GM18867 (cell line): ENCODE data around the gene APOC1.
A peak's percentile ranks its signal among the peaks of the same experiment; 100 is the strongest.
"Not testable (repeated sequence)": the region's sequence is repeated elsewhere in the genome, so short reads cannot be mapped to it uniquely, and the experiment has no call there.

Experiments
- ATAC-seq: cut with Tn5 transposase; IDR thresholded peaks from one replicate; pipeline ENCODE4 v1.9.1; 2021; ENCODE audit warnings: mild to moderate bottlenecking, moderate library complexity; ENCODE audit not compliant: unreplicated experiment

The APOC1 gene

DNA sequence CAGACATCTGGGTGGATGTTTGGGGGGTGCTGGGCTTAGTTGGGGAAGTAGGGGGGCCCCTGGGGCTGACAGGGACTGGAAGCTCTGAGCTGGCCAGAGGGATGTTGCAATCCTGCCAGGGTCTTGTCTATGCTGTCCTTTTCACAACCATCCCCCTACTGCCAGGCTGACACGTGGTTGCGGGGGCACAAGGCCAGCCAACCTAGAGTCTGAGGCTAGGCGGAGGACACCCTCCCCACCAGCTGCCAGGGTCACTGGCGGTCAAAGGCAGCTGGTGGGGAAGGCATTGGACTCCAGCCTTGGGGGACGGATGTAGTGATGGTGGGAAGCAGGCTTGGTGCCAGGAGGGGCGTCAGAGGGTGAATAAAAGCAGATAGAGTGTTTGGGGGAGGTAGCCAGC is 1.6 kb upstream of the APOC1 start:
- ATAC-seq: no peak

DNA sequence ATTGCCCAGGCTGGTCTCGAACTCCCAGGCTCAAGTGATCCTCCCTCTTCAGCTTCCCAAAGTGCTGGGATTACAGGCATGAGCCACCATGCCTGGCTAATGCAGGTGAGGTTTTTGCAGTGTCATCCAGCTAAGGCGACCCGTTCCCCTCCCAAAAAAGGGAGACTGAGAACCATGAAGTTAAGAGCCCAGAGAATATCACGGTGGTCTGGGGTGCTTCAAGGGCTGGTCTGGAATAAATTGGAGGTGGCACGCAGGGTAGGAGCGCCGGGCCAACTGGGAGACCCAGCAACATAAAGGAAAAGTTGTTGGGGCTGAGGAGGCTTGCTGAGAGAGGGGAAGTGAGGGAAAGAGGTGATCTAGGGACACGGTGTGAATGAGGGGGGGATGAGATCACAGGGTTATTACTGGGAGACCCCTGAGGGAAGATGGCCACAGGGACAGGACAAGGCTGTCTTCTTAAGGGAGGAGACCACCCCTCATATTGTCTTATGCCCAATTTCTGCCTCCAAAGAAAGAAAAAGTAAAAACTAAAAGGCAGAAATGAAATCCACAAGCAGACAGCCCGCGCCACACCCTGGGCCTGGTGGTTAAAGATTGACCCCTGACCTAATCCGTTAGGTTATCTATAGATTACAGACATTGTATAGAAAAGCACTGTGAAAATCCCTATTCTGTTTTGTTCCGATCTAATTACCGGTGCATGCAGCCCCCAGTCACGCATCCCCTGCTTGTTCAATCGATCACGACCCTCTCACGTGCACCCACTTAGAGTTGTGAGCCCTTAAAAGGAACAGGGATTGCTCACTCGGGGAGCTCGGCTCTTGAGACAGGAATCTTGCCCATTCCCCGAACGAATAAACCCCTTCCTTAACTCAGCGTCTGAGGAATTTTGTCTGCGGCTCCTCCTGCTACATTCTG is 636 bp upstream of the APOC1 start:
- not testable (repeated sequence) for ATAC-seq

DNA sequence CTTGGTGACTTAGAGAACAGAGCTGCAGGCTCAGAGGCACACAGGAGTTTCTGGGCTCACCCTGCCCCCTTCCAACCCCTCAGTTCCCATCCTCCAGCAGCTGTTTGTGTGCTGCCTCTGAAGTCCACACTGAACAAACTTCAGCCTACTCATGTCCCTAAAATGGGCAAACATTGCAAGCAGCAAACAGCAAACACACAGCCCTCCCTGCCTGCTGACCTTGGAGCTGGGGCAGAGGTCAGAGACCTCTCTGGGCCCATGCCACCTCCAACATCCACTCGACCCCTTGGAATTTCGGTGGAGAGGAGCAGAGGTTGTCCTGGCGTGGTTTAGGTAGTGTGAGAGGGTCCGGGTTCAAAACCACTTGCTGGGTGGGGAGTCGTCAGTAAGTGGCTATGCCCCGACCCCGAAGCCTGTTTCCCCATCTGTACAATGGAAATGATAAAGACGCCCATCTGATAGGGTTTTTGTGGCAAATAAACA is 9.9 kb downstream of the APOC1 start:
- ATAC-seq: no peak

DNA sequence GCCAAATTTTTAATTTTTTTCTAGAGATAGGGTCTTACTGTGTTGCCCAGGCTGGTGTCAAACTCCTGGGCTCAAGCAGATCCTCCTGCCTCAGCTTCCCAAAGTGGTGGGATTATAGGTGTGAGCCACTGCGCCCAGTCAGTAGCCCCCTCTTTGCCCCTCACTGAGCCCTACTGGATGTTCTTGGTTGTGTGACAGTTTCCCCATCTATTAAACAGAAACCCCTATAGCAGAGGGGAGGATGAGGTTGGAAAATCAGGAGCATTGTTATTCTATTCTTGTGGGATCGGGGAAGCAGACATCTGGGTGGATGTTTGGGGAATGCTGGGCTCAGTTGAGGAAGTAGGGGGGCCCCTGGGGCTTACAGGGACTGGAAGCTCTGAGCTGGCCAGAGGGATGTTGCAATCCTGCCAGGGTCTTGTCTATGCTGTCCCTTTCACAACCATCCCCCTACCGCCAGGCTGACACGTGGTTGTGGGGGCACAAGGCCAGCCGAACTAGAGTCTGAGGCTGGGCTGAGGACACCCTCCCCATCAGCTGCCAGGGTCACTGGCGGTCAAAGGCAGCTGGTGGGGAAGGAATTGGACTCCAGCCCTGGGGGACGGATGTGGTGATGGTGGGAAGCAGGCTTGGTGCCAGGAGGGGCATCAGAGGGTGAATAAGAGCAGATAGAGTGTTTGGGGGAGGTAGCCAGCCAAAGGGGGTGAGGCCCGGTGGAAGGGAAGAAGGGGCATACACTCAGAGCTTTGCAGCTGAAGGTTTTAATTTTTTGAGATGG is 10.9 kb downstream of the APOC1 start:
- ATAC-seq: no peak

DNA sequence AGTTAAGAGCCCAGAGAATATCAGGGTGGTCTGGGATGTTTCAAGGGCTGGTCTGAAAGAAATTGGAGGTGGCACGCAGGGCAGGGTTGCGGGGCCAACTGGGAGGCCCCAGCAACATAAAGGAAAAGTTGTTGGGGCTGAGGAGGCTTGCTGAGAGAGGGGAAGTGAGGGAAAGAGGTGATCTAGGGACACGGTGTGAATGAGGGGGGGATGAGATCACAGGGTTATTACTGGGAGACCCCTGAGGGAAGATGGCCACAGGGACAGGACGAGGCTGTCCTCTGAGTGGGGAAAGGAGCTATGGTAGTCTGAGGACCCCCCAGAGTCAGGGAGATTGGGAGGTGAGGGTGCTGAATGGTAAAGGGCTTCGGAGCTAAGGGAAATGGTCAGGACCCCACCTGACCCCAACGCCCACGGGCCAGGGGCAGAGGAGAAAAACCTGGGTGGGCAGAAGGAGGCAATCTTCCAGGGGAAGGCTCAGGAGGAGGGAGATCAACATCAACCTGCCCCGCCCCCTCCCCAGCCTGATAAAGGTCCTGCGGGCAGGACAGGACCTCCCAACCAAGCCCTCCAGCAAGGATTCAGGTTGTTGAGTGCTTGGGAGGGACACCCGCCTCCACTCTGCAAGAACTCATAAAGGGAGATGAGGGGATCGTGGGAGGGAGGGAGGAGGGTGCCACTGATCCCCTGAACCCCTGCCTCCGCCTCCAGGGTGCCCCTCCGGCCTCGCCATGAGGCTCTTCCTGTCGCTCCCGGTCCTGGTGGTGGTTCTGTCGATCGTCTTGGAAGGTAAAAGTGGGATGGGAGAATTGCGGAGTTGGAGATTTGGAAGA is 12.1 kb downstream of the APOC1 start:
- ATAC-seq: not testable (repeated sequence)

DNA sequence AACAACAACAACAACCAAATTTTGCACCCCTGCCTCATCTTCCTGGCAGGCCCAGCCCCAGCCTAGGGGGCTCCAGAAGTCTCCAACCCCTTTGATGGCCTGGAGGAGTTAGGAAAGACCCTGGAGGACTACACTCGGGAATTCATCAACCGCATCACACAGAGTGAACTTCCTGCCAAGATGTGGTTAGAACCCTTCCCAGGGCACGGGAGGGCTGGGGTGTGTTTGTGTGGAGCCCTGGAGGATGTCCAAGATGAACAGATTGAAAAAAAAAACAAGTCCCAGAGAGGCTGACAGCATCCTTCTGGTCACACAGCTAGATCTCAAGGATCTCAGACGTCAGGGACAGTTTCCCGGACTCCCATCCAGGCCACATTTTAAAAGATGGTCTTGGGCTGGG is 13.3 kb downstream of the APOC1 start:
- no peak for ATAC-seq

DNA sequence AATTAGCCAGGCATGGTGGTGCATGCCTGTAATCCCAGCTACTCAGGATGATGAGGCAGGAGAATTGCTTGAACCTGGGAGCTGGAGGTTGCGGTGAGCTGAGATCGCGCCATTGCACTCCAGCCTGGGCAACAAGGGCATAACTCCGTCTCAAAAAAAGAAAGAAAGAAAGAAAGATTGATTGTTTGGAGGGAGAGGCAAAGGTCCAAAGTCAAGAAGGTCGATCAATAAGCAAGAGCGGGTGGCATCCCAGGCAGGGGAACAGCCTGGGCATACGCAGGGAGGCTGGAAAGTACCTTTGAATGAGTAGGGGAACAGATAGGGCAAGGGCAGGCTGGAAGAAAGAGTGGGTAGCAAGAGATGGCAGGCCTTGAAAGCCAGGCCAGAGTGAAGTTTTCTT is 15.7 kb downstream of the APOC1 start:
- ATAC-seq: no peak

DNA sequence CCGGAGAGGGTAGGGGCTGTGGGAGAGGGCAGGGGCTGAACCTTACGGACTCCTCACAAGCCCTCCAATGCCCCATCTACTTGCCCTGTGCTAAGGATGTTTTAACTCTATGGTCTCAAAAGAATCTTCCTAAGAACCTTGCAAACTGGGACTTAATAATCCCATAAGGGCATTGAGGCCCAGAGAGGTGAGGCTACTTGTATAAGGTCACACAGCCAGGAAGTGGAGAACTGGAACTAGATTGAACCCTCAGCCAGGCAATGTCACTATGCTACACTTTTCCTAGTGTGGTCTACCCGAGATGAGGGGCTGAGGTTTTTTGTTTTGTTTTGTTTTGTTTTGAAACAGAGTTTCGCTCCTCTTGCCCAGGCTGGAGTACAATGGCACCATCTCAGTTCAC is 17.1 kb downstream of the APOC1 start:
- no peak for ATAC-seq

DNA sequence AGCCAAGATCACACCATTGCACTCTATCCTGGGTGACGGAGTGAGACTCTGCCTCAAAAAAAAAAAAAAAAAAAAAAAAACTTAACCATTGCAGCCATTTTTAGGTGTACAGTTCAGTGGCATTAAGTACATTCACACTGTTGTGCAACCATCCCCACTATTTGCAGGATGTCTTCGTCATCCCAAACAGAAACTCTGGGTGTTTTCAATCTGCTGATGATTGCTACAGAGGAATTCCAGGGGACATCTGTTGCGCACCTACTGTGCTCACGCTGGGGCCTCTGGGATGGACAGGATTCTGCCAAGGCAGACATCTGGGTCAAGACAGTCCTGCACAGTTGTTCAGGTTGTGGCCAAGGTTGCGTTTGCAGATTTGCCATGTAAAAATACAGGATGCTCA is 25.3 kb downstream of the APOC1 start:
- no peak for ATAC-seq

DNA sequence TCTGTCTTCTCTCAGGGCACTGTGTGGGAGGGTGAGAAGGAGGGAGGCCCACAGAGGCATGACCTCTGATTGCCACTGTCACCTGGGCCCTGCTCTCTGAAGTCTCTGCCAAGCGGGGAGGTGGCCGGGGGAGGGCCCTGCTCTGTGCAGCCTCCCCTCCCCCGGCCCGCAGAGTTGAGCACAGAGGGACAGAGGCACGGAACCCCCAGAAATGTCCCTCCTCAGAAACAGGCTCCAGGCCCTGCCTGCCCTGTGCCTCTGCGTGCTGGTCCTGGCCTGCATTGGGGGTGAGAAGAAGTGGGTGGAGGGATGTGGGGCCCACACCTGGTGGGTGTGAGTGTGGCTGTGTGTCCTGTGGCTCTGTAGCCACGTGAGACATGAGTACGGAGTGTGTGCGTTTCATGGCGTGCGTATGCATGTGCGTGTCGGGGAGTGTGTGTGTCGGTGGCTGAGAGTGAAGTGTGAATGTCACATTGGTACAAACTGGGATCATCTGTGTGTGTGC is 27.7 kb downstream of the APOC1 start, which contains the start of gene APOC4:
APOC4 (plus strand) TSS at position 171 of the 505 bp plus-strand sequence; CDS start at position 212, 41 bp downstream.
- no peak for ATAC-seq

DNA sequence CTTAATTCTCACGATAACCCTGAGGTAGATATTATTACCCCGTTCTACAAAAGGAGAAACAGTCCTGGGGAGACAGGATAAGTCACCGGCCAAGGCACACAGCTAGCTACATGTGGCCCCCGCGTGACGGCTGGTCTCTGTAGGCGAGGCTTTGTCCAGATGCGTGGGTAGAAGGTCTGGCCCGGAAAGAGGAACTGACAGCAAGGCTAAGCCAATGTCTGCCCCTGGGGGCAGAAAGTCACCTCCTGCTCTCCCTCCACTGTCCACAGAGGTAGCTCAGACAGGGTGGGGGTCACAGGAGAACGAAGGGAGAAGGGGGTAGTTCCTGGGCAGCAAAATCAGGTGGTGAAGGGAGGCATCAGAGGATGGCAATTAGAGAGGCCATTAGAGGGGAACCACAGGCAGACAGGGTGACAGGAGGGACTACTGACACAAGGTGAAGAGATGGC is 29.4 kb downstream of the APOC1 start:
- ATAC-seq: peak; percentile 74

DNA sequence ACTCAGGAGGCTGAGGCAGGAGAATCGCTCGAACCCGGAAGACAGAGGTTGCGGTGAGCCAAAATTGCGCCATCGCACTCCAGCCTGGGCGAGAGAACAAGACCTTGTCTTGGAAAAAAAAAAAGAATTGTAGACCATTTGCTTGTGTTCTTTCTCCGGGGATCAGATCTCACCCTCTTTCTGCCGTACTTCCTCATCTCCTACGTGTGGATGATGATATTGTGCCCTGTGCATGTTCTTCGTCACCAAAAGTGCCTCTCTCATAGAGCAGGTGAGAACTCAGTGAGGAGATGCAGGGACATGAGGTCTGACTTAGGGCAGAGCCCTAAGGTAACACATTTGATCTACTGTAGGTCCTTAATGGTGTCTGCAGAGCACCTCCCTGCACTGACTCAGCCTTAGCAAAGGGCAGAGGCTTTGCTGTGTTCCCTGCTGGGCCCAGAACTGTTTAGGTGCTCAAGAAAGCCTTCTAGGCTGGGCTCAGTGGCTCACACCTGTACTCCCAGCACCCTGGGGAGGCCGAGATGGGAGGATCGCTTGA is 32.7 kb downstream of the APOC1 start:
- no peak for ATAC-seq

DNA sequence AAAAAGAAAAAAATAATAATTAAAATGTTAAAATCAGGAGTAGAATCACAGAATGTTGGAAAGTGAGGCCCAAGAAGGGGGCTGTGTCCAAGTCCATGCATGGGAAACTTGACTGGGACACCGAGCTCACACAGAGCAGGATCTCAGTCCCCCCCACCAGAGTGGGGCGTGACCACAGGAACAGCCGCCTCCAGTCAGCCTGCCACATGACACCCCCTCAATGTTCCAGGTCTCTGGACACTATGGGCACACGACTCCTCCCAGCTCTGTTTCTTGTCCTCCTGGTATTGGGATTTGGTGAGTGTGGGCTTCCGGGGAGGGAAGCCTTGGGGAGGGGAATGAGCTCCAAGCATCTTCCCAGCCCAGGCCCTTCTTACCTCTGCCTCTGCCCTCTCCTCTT is 33.8 kb downstream of the APOC1 start:
- ATAC-seq: no peak

DNA sequence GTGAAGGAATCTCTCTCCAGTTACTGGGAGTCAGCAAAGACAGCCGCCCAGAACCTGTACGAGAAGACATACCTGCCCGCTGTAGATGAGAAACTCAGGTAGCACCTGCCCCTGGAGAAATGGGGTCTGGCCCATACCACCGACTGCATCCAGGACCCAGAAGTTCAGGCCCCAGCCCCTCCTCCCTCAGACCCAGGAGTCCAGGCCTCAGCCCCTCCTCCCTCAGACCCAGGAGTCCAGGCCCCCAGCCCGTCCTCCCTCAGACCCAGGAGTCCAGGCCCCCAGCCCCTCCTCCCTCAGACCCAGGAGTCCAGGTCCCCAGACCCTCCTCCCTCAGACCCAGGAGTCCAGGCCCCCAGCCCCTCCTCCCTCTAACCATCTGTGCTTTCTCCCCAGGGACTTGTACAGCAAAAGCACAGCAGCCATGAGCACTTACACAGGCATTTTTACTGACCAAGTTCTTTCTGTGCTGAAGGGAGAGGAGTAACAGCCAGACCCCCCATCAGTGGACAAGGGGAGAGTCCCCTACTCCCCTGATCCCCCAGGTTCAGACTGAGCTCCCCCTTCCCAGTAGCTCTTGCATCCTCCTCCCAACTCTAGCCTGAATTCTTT is 34.5 kb downstream of the APOC1 start:
- no peak for ATAC-seq

DNA sequence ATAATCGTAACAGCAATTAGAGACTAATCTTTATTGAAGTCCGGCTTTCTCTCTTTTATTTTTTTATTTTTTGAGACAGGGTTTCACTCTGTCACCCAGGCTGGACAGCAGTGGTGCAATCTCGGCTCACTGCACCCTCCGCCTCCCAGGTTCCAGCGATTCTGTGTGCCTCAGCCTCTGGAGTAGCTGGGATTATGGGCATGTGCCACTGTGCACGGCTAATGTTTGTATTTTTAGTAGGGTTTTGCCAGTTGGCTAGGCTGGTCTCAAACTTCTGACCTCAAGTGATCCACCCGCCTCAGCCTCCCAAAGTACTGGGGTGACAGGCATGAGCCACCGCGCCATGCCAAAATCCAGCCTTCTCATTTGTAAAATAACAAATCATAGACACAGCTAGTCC is 35.1 kb downstream of the APOC1 start:
- no peak for ATAC-seq

DNA sequence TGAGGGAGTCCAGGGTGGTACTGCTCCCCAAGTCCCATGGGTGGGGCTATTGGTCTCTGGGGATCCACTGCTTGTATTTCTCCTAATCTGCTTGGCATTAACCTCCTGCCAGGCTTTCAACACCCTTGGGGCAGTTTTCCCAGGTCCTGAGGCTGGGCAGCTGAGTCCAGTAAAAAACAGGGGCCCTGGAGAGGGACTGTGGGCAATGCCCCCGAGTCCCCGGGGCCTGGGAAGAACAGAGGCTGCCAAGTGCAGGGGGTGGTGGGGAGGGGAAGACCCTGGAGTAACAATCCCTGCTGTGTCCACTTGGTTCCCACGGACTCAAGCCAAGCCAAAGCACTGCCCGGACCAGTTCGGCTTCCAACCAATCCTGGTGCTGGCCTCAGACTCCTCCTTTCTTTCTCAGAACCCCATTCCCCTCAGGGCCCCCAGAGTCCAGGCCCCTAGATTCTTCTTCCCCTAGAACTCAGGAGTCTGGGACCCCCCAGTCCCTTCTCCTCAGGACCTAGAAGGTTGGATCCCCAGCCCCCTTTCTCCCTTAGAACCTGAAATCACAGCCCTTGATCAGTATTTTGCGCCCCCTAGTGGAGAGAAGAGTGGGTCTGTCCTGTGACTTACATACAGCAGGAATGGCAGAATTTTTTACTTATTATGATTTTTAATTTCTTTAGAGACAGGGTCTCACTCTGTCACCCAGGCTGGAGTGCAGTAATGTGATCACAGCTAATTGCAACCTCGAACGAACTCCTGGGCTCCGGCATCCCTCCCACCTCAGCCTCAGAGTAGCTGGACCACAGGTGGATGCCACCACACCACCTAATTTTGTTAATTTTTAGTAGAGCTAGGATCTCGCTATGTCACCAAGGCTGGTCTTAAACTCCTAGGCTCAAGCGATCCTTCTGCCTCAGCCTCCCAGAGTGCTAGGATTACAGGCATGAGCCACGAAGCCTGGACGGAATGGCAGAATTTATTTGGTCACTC is 37.1 kb downstream of the APOC1 start:
- no peak for ATAC-seq

DNA sequence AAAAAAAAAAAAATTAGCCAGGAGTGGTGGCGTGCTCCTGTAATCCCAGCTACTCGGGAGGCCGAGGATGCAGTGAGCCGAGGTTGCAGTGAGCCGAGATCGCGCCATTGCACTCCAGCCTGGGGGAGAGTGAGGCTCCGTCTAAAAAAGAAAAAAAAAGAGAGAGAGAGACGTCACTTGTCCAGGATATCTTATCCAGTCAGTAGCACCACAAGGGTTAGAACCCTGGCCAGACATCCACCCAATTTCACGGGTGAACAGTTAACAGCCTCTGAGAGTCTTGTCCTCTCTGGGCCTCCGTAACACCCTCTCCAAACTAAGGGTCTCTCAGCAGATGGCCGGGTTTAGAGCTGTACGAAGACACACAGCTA is 39.9 kb downstream of the APOC1 start:
- no peak for ATAC-seq

DNA sequence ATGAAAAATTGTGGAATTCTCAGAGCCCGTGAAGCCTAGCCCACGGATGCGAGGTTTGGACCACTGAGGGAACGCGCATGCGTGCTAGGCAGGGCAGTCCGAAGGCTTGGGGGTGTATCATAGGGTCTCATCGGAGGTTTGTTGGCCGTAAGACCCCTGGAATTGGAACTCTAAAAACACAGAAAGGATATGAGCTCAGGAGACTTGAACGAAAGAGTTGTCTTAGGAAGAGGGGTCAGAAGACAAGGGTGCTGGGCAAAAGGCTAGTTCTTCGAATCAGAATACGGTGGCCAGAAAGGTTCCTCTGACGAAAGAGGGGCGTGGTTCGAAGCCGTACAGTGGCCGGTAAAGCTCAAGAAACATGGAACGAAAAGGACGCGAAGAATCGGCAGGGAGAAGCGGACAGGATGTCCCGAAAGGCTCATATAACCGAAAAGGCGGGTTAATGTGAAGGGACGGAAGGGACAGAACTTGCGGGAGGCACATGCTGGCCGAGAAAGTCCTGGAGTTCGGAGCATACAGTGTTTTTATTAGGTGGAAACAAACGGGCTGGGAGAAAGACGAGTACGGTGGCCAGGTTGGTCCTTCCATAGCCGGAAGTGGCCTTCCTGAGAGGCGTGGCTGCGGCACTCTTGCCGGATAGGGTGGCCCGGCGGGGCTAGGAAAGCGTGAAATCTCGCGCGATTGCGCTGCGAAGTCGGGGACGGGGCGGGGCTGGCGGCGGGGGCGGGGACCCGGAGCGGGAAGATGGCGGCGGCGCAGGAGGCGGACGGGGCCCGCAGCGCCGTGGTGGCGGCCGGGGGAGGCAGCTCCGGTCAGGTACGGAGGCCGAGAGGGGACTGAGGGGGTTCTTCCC is 40.5 kb downstream of the APOC1 start, which contains the start of gene CLPTM1:
CLPTM1 (plus strand) TSS at position 732 of the 856 bp plus-strand sequence; CDS start at position 748, 16 bp downstream.
- peak; percentile 78 for ATAC-seq
